HEK293 (cell line): ENCODE data around the gene APBA1.

Experiments used
- CTCF ChIA-PET: fragments of 350-600 bp; formaldehyde crosslinking; extraction: SDS; loops from one replicate; lab custom pipeline; 2021; ENCODE audit warnings: antibody characterized with exemption; lab: Yijun Ruan, JAX
- POLR2A ChIA-PET: fragments of 300-600 bp; formaldehyde crosslinking; extraction: SDS; loops from one replicate; lab custom pipeline; 2020; ENCODE audit warnings: antibody characterized with exemption, inconsistent platforms; lab: Yijun Ruan, JAX
- H3K27ac ChIP-seq: fragments of 200-500 bp; sonication (Bioruptor generic); 2 replicates; pipeline ENCODE4 v1.5.1; 2014; ENCODE audit warnings: low read depth, low read length, control low read depth, inconsistent platforms; ENCODE audit errors: extremely low read depth
- H3K36me3 ChIP-seq, 2 experiments: fragments of 200-500 bp in 1 of 2; sonication (Bioruptor generic) in 1 of 2; 1 replicate in 1 of 2; 2 replicates in 1 of 2; pipeline ENCODE4 v1.5.1; 2014 to 2017; ENCODE audit warnings: inconsistent platforms in 2 of 2, low read length in 2 of 2; ENCODE audit not compliant: control insufficient read depth in 2 of 2, insufficient read depth in 1 of 2
- H3K4me1 ChIP-seq: fragments of 200-500 bp; sonication (Bioruptor generic); 2 replicates; pipeline ENCODE4 v1.5.1; 2014; ENCODE audit warnings: mild to moderate bottlenecking, low read length, inconsistent platforms; ENCODE audit not compliant: control insufficient read depth, insufficient read depth
- H3K4me3 ChIP-seq: 2 replicates; pipeline ENCODE4 v1.5.1; 2011; ENCODE audit warnings: low read depth, mild to moderate bottlenecking, control low read depth, low read length, moderate library complexity
- H3K9me3 ChIP-seq: fragments of 200-500 bp; sonication (Bioruptor generic); 2 replicates; pipeline ENCODE4 v1.5.1; 2014; ENCODE audit warnings: low read depth, low read length, inconsistent platforms; ENCODE audit not compliant: control insufficient read depth, insufficient read depth
- HOXD13 ChIP-seq: sonication (generic); formaldehyde crosslinking; IDR thresholded peaks from 2 replicates; pipeline ENCODE4 v1.8.0; 2022; ENCODE audit warnings: missing genetic modification reagents, borderline replicate concordance
- IKZF3 ChIP-seq: fragments of 450-650 bp; IDR thresholded peaks from 2 replicates; pipeline ENCODE4 v1.5.0; 2018; ENCODE audit warnings: missing biosample characterization, mild to moderate bottlenecking, missing genetic modification characterization, moderate library complexity
- KLF16 ChIP-seq: fragments of 450-650 bp; formaldehyde crosslinking; IDR thresholded peaks from 2 replicates; pipeline ENCODE4 v1.5.1; 2017; ENCODE audit warnings: missing biosample characterization, missing genetic modification characterization
- OVOL3 ChIP-seq: fragments of 450-650 bp; formaldehyde crosslinking; IDR thresholded peaks from 2 replicates; pipeline ENCODE4 v1.5.1; 2016; ENCODE audit warnings: missing biosample characterization, missing genetic modification characterization
- PRDM4 ChIP-seq: fragments of 450-650 bp; formaldehyde crosslinking; IDR thresholded peaks from 2 replicates; pipeline ENCODE4 v1.5.1; 2017; ENCODE audit warnings: missing biosample characterization, missing genetic modification characterization
- ZNF10 ChIP-seq: fragments of 450-650 bp; formaldehyde crosslinking; IDR thresholded peaks from 2 replicates; pipeline ENCODE4 v1.5.1; 2017; ENCODE audit warnings: missing biosample characterization, missing genetic modification characterization
- ZNF121 ChIP-seq: fragments of 450-650 bp; formaldehyde crosslinking; IDR thresholded peaks from 2 replicates; pipeline ENCODE4 v1.5.1; 2016; ENCODE audit warnings: missing biosample characterization, missing genetic modification characterization
- ZNF146 ChIP-seq: fragments of 450-650 bp; formaldehyde crosslinking; IDR thresholded peaks from 2 replicates; pipeline ENCODE4 v1.5.1; 2016; ENCODE audit warnings: missing biosample characterization, missing genetic modification characterization
- ZNF157 ChIP-seq: fragments of 450-650 bp; formaldehyde crosslinking; IDR thresholded peaks from 2 replicates; pipeline ENCODE4 v1.5.1; 2016; ENCODE audit warnings: missing biosample characterization, missing genetic modification characterization
- ZNF2 ChIP-seq: fragments of 450-650 bp; formaldehyde crosslinking; IDR thresholded peaks from 2 replicates; pipeline ENCODE4 v1.5.1; 2016; ENCODE audit warnings: missing biosample characterization, missing genetic modification characterization
- ZNF211 ChIP-seq: fragments of 450-650 bp; formaldehyde crosslinking; IDR thresholded peaks from 2 replicates; pipeline ENCODE4 v1.5.1; 2016; ENCODE audit warnings: low read depth, missing biosample characterization, missing genetic modification characterization
- ZNF23 ChIP-seq: fragments of 450-650 bp; formaldehyde crosslinking; IDR thresholded peaks from 2 replicates; pipeline ENCODE4 v1.5.1; 2016; ENCODE audit warnings: missing biosample characterization, missing genetic modification characterization, borderline replicate concordance
- ZNF416 ChIP-seq: fragments of 450-650 bp; formaldehyde crosslinking; IDR thresholded peaks from 2 replicates; pipeline ENCODE4 v1.5.1; 2016; ENCODE audit warnings: missing biosample characterization, missing genetic modification characterization
- ZNF433 ChIP-seq: fragments of 450-650 bp; formaldehyde crosslinking; IDR thresholded peaks from 2 replicates; pipeline ENCODE4 v1.5.1; 2016; ENCODE audit warnings: missing biosample characterization, missing genetic modification characterization, low read depth
- ZNF560 ChIP-seq: fragments of 450-650 bp; formaldehyde crosslinking; IDR thresholded peaks from 2 replicates; pipeline ENCODE4 v1.5.1; 2017; ENCODE audit warnings: missing biosample characterization, missing genetic modification characterization, borderline replicate concordance
- ZNF660 ChIP-seq: fragments of 450-650 bp; IDR thresholded peaks from 2 replicates; pipeline ENCODE4 v1.5.1; 2018; ENCODE audit warnings: missing biosample characterization, mild to moderate bottlenecking, missing genetic modification characterization
- ZSCAN23 ChIP-seq: fragments of 450-650 bp; formaldehyde crosslinking; IDR thresholded peaks from 2 replicates; pipeline ENCODE4 v1.5.1; 2016; ENCODE audit warnings: missing biosample characterization, missing genetic modification characterization
- TF ChIP-seq, protein P1 (sequence below): fragments of 450-650 bp; formaldehyde crosslinking; IDR thresholded peaks from 2 replicates; pipeline ENCODE4 v1.5.1; 2016; ENCODE audit warnings: missing biosample characterization, missing genetic modification characterization
- TF ChIP-seq, protein P2 (sequence below): fragments of 450-650 bp; formaldehyde crosslinking; conservative IDR thresholded peaks from 2 replicates; pipeline ENCODE4 v1.5.1; 2016; ENCODE audit warnings: low read depth, missing biosample characterization, missing genetic modification characterization
- TF ChIP-seq, protein P3 (sequence below): fragments of 450-650 bp; formaldehyde crosslinking; optimal IDR thresholded peaks from 2 replicates; pipeline ENCODE3; 2016; ENCODE audit warnings: missing biosample characterization, mild to moderate bottlenecking, missing genetic modification characterization
- TF ChIP-seq, protein P4 (sequence below): fragments of 450-650 bp; formaldehyde crosslinking; IDR thresholded peaks from 2 replicates; pipeline ENCODE4 v1.5.1; 2016; ENCODE audit warnings: missing biosample characterization, missing genetic modification characterization, low read depth
- TF ChIP-seq, protein P5 (sequence below): fragments of 450-650 bp; formaldehyde crosslinking; IDR thresholded peaks from 2 replicates; pipeline ENCODE4; 2016; ENCODE audit warnings: missing biosample characterization, missing genetic modification characterization

APBA1 gene

DNA sequence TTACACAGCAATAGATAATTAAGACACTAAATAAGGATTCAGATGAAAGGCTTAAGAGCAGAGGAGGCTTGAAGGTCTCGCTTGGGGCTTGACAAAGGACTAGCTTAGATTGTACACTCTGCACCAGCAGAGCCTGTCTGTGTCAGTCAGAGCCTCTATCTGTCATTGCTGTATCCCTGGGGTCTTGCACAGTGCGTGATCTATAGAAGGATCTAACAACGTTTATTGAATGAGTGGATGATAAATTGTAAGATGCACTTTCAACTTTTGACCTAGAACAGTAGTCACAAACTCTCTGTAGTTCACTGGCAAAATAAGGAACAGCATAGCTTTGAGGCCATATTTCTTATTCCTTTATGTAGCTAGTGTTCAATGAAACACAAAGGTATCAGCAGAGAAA, 173.7 kb downstream of the APBA1 start:
- ChIA-PET CTCF (interaction anchor here (0.6 kb wide), 1 partner anchor 393 kb away, joined by 3 read pairs; no protein-coding TSS in a partner anchor), POLR2A (no interaction called here)
- TF ChIP-seq, protein P1, sequence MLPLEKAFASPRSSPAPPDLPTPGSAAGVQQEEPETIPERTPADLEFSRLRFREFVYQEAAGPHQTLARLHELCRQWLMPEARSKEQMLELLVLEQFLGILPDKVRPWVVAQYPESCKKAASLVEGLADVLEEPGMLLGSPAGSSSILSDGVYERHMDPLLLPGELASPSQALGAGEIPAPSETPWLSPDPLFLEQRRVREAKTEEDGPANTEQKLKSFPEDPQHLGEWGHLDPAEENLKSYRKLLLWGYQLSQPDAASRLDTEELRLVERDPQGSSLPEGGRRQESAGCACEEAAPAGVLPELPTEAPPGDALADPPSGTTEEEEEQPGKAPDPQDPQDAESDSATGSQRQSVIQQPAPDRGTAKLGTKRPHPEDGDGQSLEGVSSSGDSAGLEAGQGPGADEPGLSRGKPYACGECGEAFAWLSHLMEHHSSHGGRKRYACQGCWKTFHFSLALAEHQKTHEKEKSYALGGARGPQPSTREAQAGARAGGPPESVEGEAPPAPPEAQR (tag by site-specific recombination), result no peak
- TF ChIP-seq ZNF2 (no peak), ZNF23 (tag by site-specific recombination) (no peak), IKZF3 (tag by site-specific recombination) (no peak), ZNF10 (tag by site-specific recombination) (no peak), OVOL3 (tag by site-specific recombination) (no peak), ZNF146 (no peak), HOXD13 (CRISPR knock-in tag) (no peak), ZNF560 (tag by site-specific recombination) (no peak), ZNF157 (tag by site-specific recombination) (no peak), ZNF416 (tag by site-specific recombination) (no peak)
- TF ChIP-seq, protein P2, sequence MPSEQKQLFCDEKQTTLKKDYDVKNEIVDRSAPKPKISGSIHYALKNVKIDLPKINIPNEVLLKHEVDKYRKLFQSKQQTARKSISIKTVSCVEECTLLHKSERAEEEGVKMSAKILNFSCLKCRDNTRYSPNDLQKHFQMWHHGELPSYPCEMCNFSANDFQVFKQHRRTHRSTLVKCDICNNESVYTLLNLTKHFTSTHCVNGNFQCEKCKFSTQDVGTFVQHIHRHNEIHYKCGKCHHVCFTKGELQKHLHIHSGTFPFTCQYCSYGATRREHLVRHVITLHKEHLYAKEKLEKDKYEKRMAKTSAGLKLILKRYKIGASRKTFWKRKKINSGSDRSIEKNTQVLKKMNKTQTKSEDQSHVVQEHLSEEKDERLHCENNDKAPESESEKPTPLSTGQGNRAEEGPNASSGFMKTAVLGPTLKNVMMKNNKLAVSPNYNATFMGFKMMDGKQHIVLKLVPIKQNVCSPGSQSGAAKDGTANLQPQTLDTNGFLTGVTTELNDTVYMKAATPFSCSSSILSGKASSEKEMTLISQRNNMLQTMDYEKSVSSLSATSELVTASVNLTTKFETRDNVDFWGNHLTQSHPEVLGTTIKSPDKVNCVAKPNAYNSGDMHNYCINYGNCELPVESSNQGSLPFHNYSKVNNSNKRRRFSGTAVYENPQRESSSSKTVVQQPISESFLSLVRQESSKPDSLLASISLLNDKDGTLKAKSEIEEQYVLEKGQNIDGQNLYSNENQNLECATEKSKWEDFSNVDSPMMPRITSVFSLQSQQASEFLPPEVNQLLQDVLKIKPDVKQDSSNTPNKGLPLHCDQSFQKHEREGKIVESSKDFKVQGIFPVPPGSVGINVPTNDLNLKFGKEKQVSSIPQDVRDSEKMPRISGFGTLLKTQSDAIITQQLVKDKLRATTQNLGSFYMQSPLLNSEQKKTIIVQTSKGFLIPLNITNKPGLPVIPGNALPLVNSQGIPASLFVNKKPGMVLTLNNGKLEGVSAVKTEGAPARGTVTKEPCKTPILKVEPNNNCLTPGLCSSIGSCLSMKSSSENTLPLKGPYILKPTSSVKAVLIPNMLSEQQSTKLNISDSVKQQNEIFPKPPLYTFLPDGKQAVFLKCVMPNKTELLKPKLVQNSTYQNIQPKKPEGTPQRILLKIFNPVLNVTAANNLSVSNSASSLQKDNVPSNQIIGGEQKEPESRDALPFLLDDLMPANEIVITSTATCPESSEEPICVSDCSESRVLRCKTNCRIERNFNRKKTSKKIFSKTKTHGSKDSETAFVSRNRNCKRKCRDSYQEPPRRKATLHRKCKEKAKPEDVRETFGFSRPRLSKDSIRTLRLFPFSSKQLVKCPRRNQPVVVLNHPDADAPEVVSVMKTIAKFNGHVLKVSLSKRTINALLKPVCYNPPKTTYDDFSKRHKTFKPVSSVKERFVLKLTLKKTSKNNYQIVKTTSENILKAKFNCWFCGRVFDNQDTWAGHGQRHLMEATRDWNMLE (tag by site-specific recombination), result no peak
- TF ChIP-seq, protein P3, sequence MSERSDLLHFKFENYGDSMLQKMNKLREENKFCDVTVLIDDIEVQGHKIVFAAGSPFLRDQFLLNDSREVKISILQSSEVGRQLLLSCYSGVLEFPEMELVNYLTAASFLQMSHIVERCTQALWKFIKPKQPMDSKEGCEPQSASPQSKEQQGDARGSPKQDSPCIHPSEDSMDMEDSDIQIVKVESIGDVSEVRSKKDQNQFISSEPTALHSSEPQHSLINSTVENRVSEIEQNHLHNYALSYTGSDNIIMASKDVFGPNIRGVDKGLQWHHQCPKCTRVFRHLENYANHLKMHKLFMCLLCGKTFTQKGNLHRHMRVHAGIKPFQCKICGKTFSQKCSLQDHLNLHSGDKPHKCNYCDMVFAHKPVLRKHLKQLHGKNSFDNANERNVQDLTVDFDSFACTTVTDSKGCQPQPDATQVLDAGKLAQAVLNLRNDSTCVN (tag by site-specific recombination), result no peak
- Histone ChIP-seq H3K36me3 (no peaks in the 10 kb centered on the region), H3K9me3 (no peaks in the 10 kb centered on the region), H3K4me3 (no peak overlapping the region), H3K4me1 (no peaks in the 10 kb centered on the region), H3K27ac (no peak overlapping the region)

GRCh38 chr9:69497816-69498215, 174.4 kb downstream of the APBA1 start:
- Histone ChIP-seq H3K27ac (no peak overlapping the region), H3K4me1 (no peaks in the 10 kb centered on the region), H3K36me3 (no peaks in the 10 kb centered on the region), H3K9me3 (no peaks in the 10 kb centered on the region), H3K4me3 (no peak overlapping the region)
- ChIA-PET CTCF (interaction anchor here (0.6 to 1.2 kb wide), 2 partner anchors 76 to 393 kb away, joined by 3 to 4 read pairs; no protein-coding TSS in a partner anchor), POLR2A (no interaction called here)
- TF ChIP-seq ZNF211 (tag by site-specific recombination) (no peak), ZNF121 (tag by site-specific recombination) (no peak), ZNF660 (no peak), ZNF433 (tag by site-specific recombination) (no peak), KLF16 (tag by site-specific recombination) (no peak), PRDM4 (no peak), ZSCAN23 (tag by site-specific recombination) (no peak)
- TF ChIP-seq, protein P4, sequence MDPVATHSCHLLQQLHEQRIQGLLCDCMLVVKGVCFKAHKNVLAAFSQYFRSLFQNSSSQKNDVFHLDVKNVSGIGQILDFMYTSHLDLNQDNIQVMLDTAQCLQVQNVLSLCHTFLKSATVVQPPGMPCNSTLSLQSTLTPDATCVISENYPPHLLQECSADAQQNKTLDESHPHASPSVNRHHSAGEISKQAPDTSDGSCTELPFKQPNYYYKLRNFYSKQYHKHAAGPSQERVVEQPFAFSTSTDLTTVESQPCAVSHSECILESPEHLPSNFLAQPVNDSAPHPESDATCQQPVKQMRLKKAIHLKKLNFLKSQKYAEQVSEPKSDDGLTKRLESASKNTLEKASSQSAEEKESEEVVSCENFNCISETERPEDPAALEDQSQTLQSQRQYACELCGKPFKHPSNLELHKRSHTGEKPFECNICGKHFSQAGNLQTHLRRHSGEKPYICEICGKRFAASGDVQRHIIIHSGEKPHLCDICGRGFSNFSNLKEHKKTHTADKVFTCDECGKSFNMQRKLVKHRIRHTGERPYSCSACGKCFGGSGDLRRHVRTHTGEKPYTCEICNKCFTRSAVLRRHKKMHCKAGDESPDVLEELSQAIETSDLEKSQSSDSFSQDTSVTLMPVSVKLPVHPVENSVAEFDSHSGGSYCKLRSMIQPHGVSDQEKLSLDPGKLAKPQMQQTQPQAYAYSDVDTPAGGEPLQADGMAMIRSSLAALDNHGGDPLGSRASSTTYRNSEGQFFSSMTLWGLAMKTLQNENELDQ (tag by site-specific recombination), result no peak
- TF ChIP-seq, protein P5, sequence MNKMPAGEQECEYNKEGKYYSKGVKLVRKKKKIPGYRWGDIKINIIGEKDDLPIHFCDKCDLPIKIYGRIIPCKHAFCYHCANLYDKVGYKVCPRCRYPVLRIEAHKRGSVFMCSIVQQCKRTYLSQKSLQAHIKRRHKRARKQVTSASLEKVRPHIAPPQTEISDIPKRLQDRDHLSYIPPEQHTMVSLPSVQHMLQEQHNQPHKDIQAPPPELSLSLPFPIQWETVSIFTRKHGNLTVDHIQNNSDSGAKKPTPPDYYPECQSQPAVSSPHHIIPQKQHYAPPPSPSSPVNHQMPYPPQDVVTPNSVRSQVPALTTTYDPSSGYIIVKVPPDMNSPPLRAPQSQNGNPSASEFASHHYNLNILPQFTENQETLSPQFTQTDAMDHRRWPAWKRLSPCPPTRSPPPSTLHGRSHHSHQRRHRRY (tag by site-specific recombination), result no peak
